Activated naive CD4-positive, alpha-beta T cell treated with Interleukin-2 at 50 U/mL for 16 hours (primary cell): ENCODE data around the gene RAB29.
"Not testable (repeated sequence)": the region's sequence is repeated elsewhere in the genome, so short reads cannot be mapped to it uniquely, and the experiment has no call there.

ENCODE experiments used
- DNase-seq: peaks from one replicate; pipeline ENCODE4 v3.0.0-alpha.2; 2020

Gene RAB29

DNA sequence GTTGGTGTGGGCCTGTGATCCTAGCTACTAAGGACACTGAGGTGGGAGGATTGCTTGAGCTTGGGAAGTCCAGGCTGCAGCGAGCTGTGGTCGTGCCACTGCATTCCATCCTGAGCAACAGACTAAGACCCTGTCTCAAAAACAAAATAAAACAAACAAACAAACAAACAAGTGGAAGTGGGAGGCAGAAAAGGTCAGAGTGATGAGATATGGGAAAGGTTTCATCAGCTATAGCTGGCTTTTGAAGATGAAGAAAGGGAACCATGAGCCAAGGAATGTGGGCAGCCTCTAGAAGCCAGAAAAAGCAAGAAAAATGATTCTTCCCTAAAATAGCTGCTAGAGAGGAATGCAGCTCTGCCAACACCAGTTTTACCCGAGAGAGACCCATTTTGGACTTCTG is 14.7 kb downstream of the RAB29 start:
- no peak for DNase-seq

DNA sequence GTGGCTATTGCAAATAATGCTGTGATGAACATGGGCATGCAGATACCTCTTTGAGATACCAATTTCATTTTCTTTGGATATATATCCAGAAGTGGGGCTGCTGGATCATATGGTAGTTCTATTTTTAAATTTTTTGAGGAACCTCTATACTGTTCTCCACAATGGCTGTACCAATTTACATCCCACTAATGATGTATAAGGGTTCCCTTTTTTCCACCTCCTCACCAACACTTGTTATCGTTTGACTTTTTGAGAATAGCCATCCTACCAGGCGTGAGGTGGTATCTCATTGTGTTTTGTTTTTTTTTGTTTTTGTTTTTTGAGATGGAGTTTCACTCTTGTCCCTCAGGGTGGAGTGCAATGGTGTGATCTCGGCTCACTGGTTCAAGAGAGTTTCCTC is 18.7 kb downstream of the RAB29 start:
- DNase-seq = no peak

DNA sequence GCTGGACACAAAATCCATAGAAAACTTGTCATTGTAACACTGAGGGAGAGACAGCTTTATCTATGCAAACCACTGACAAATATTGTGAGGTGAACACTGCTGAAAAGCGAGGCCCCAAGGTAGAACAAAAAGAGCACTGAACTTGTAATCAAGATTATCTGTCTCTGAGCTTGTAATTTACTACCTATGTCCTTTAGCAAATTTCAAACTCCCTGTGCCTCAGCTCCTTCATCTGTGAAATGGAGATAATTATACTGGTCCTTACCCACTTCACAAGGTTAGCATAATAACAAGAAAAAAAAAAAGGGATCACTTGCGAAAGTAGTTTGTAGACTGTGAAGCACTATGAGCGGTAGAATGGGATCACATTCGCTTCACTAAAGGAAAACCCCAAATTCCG is 20.4 kb downstream of the RAB29 start:
- DNase-seq = no peak

DNA sequence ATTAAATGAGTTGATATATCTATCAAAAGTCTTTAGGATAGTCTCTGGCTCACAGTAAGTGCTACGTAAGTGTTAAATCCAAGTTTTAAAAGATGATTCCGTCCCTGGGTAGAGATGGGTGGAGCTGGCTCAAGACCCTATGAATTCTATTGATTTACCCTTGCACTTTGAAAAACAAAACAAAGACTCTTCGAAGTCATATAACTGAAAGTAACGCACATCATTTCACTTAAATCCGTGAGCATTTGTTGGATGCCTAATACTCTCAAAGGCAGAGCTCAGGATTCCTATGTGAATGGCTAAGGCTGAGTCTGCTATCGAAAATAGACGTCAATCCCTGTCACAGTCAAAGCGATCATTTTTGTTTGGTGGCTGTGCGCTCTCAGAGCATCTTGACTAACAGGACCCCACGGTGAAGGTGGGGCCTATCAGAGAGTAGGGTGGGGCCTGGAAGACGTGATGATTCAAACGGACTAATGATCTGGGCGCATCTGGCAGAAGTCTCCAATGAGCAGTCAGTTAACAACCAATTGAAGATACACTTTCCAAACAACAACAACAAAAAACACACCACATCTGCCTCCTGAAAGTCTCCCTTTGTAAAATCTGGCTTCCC is 24.1 kb downstream of the RAB29 start:
- no peak for DNase-seq

DNA sequence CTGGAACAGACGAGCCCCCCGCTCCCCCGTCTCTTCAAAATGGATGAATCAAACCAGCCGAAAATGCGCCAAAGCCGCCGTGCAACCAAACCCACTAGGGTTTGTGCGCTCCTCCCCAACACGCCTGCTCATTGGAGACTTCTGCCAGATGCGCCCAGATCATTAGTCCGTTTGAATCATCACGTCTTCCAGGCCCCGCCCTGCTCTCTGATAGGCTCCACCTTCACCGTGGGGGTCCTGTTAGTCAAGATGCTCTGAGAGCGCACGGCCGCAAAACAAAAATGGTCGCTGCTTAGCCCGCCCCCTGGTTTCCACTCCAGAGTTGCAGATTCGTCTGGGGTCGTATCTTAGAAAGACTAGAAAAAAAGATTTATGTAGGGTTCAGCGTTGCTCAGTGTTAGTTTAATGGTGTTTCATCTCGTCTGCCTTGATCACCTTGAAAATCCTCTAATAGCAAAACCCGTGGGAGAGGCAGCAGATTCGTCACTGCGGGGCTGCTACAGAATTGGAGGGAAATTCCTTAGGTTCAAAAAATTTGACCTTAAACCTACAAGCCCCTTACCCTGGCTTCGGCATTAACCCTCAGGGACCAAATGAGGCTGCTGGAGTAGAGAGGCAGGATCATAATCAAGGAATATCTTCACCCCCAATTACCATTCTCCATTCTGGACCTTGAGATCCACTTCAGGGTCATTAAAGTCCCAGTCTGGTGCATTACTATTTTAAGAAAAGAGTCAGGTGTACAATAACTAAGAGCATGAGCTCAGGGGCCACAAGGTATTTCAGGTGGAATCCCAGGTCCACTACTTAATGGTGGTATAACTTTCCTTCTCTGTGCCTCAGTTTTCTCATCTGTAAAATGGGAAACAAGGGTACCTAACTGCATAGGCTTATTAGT is 24.9 kb downstream of the RAB29 start, which contains the start of gene NUCKS1:
Gene NUCKS1 (minus strand): TSS at position 45 of the 898 bp plus-strand sequence. CDS start 209 bp downstream, outside the sequence.
- peak; percentile 98 for DNase-seq

DNA sequence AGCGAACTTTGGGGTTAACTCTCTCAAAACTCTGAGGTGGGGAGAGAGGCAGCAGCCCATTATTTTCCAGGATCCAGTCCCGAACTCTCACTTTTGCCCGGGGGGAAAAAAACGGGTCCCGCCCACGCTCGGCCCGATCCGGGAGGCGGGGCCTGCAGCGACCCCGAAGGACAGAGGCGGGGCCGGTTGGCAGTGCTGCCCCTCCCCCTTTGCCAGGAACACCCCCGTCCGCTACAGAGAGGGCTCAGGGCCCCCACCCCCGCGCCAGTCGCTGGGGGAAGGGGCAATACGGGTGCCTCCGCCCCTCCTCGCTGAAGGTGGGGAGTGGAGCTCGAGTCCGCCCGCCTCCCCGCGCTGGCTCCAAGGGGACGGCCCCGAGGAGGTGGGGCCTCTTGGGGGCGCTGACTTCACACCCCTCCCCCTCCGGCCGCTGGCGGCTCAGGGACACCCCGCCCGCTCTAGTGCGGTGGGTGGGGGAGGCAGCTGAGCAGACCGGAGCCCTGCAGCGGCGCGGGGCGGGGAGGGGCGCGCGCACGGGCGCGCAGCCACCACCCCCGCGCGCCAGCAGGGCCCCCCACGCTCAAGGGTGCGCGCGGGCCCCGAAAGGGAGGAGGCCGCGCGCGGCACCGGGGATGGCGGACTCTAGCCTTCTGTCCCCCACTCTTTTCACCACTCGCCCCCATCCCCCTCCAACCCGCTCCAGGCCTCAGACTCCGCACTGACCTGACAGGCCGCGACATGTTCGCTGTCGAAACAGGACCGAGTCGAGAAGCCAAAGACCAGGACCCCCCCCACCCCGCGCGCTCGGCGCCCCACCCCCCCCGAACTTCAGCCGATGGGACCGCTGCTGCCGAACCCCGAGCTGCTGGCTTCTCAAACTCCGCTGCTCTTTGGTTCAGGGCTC is 25.8 kb downstream of the RAB29 start:
- DNase-seq = peak; percentile 97

DNA sequence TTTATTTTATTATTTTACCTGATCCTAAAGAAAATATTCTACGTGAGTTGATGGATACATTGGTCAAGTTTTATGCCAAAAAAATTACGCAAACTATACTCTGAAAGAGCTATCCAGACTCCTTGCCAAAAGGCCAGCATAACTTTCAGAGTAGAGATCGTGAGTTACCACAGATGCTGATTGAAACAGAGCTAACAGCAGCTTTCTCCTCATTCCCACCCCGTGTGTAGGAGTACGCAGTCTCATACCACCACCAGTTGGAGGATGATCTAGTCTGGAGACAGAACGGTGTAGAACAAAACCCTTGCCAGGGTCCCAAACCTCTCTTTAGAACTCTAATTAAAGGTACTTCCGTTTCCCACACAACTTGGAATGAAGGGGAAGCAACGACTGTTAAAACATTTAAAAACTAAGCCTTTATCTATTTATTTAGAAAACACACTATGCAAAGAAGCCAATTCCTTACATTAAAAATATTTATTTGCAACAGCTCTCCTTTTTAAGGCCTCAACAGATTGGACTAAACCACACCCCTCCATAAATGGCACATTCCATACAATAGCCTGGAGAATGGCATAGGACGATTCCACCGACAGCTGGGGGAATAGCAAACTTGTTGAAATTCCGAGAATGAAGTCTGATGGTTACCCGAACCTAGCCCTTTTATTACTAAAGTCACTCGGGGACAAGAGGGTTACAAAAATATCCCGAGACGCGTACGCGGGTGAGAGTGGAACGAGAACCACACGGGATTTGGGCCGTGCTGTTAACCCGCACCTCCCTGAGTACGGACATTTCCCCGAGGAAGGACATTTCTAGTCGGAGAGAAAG is 26.7 kb downstream of the RAB29 start:
- peak; percentile 50 for DNase-seq

DNA sequence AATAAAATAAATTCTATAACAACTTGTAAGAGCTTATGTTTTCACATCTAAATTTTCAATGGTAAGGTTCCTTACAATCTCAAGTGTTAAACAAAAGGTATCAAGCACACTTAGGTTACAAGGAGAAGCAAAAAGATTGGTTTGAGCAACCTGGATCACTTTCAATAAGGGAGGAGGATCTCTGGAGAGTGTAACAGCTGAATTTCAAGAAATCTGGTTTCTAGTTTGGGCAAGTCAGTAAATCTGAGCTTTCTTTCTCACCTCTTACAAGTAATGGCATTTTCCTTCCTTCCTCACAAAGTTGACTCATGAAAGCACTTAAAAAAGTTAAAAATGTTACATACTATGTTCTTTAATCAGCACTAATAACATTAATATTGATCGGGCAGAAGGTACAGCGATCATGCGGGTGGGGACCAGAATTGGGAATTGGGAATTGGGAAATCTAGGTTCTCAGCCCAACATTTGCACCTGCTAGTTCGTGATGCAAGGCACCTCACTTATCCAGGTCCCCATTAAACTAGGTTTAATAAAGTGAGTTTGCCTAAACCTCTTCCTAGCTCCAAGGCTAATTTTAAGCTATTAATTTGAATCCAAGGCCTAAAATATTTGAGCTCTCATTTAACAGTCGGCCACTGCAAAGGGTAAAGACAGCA is 28.4 kb downstream of the RAB29 start:
- no peak for DNase-seq

DNA sequence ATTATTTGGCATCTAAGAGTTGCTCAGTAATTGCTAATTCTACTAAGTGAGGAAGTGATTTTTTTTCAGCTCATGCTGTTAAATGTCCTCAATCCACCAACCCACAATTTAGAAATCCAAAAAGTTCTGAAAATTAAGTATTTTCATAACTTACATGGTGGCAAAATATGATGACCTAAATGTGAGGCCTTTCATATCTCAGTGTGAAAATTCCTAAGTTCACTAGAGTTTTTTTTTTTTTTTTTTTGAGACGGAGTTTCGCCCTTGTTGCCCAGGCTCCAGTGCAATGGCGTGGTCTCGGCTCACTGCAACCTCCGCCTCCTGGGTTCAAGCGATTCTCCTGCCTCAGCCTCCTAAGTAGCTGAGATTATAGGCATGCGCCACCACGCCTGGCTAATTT is 30.9 kb downstream of the RAB29 start:
- no peak for DNase-seq

DNA sequence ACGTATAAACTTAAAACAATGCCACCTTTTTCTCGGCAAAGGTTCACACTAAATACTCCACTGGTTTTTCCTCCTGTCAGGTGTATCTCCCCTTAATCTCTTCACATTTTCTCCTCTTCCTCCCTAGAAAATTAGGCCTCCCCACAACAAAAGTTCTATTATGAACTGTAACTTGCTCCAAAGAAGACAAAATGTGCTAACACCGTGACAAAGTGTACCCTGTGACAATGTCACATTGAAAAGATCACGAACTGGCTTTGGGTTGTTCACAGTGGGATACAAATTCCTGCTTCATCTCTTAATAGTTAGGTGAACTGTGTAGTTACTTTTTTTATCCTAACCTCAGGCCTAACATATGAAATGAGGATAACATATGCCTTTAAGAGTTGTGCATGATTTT is 31.3 kb downstream of the RAB29 start:
- no peak for DNase-seq

DNA sequence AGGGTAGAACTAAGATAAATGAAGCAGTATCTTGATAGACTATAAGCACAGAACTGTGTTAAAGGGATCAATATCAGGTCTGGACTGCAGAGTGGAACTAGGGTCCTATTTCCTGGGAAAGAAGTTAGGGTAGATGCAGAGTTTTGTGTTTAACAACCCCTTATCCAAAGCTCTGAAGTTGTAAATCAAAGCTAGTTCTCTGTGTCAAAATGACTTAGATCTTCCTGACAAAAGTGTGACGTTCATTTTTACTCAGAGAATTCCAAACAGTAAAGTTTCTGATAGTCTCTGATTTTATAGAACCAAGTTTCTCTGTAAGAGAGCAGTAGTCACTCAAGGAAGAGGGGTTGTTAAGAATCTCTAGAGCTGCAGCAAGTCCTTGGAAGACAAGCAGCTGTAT is 33.6 kb downstream of the RAB29 start:
- no peak for DNase-seq

DNA sequence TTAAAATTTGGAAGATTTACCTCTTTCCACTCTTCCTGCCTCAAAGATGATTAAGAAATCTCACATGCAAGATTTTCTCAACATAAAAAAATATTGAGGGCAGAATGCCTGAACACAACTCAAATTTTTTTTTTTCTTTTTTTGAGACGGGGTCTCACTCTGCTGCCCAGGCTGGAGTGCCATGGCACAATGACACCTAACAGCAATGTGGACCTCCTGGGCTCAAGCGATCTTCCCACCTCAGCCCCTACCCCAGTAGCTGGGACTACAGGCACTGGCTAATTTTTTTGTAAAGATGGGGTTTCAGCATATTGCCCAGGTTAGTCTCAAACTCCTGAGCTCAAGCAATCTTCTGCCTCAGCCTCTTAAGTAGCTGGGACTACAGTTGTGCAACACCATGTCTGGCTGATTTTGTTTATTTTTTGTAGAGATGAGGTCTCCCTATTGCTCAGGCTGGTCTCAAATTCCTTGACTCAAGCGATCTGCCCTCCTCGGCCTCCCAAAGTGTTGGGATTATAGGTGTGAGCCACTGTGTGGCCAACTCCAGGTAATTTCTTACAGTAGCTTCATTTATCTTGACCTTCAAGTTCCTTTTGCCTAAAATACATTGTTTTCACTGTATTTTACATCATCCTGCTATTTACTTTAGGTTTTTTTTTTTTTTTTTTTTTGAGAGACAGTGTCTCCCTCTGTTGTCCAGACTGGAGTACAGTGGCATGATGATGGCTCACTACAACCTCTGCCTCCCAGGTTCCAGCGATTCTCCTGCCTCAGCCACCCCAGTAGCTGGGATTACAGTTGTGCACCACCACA is 35.7 kb downstream of the RAB29 start:
- DNase-seq = no peak

DNA sequence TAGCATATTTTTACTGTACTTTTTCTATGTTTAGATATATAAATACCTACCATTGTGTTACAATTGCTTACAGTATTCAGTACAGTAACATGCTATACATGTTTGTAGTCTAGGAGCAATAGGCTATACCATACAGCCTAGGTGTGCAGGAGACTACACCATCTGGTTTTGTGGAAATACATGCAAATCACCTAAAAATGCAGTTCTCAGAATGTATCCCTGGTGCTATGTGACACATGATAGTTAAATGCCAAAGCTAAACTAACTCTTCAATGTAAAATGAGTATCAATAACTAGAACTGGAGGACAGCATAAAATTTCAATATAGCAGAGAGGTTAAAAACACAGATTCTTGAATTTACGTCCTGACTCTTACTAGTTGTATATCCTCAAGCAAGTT is 40.1 kb downstream of the RAB29 start:
- DNase-seq = no peak

DNA sequence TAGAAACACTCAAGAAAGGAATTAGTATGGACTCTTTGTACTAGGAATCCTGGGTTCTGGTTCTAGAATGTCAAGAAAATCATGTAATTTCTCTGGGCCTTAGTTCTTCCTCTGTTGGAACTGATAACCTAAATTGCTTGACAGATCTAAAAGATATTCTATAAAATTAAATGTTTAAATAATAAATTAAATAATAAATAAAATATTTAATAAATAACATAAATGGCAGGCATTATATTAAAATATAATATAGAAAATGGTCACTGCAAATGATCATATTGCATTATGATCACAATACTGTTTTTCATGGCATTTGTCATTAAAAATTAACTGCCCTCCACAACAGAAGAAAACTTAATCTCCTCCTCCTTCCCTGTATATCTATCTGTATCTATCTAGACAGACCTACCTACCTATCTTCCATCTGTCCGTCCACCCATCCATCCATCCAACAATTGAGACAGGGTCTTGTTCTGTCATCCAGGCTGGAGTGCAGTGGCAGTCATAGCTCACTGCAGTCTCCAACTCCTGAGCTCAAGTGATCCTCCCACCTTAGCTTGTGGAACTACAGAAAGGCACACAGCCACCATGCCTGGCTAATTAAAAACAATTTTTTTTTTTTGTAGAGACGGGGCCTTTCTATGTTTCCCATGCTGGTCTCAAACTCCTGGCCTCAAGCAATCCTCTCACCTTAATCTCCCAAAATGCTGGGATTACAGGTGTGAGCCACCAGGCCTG is 41.7 kb downstream of the RAB29 start:
- DNase-seq = no peak

DNA sequence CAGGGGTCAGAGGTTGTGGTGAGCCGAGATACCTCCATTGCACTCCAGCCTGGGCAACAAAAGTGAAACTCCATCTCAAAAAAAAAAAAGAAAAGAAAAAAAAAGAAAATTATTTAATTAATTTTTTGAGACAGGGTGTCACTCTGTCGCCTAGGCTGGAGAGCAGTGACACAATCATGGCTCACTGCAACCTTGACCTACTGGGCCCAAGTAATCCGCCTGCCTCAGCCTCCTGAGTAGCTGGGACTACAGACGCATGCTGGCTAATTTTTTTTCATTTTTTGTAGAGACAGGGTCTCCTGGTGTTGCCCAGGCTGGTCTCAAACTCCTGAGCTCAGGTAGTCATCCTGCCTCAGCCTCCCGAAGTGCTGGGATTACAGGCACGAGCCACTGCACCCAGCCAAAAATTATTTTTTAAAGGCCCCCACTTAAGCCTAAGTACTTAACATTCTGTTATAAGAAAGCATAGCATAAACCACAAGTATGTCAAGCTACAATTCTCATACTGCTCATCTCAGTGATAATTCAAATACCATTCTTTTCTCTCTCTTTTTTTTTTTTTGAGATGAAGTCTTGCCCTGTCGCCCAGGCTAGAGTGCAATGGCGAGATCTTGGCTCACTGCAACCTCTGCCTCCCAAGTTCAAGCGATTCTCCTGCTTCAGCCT is 45.2 kb downstream of the RAB29 start:
- no peak for DNase-seq

DNA sequence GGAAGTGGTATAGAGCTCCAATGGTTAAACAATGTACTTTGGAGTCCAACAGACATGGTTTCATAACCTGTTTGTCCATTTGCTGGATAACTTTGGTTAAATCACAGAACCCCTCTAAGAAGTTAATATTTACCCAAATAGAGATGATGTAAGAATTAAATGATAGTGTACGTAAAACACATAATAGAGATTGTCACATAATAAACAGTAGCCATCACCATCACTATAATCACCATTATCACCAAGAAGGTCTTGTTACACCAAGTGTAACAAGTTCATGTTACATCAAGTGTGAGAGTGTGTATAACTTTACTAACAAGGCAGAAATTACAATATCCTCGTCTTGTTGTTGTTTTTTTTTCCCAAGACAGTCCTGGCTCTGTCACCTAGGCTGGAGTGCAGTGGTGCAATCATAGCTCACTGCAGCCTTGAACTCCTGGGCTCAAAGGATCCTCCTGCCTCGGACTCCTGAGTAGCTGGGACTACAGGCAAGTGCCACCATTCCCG is 48.6 kb downstream of the RAB29 start:
- no peak for DNase-seq

DNA sequence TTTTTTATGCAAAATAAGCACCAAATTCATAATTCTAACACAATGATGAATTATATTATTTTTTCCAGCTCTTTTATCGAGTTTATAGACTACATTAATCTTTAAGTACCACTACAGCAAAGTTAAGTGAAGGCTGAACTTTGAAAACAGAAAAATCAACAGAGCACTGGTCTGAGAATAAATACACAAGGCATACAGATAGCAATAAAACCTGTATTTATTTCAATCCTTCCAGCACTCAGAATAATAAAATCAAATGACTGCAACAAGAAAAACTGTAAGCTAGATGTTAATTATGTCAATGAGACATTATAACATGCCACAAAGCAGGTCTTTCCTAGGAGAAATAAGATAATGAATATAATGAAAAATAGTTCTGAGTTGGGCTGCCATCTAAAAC is 49.8 kb downstream of the RAB29 start:
- no peak for DNase-seq

DNA sequence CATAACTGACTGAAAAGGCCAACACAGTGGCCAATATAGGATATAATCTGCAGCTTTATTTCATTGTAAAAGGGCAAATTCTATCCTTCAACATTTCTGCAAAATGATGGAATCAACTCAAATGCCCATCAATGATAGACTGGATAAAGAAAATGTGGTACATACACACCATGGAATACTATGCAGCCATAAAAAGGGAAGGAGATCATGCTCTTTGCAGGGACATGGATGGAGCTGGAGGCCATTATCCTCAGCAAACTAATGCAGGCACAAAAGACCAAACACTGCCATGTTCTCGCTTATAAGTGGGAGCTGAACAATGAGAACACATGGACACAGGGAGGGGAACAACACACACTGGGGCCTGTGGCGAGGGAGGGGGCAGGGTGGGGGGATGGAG is 54.5 kb downstream of the RAB29 start:
- DNase-seq = not testable (repeated sequence)

DNA sequence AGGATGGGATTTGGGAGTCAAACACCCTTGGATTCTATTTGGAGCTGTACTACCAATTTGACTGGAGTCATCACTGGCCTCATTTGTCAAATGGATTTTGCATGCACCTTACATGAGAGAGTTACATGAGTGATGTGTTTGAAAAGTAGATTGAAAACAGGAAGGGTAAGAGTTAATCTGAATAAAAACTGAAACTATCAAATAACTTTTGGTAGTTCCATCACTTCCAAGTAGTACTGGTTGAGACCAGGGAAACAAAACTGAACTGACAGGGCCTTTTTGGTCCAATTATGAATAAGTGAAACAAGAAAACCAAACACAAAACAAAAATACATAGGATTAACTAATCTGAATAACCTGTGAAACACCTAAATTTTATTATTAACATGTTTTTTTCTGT is 55.5 kb downstream of the RAB29 start:
- no peak for DNase-seq
